Measurements from ENCODE around the gene NSG2.

Gene NSG2

DNA sequence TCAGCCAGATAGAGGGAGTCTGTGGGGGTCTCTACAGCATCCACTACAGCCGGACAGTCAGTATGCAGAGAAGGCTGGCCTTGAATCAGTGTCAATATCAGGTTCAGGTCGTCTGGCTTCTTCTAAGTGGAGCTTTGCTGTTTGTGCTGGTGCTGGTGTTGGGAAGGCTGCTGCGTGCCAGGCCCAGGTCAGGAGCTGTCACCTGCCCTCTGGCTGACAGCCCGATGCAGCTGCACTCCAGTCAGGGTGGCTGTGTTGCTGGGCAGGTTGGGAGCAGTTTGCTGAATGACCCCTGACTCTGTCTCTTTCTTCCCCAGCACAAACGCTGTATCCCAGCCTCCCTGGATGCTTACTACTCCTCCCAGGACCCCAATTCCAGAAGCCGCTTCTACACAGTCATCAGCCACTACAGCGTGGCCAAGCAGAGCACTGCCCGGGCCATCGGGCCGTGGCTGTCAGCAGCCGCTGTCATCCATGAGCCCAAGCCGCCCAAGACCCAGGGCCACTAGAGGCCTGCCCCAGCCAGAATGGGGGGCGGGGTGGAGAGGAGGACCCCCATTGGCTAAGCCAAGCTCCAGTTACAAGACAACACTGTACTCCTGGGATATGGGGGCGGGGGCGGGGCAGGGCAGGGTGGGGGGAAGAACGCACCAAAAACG lies 61.6 kb downstream of the NSG2 start:
- Histone ChIP-seq H2AFZ (ENCODE audit: low read depth, low read length, severe bottlenecking) (no peak overlapping the region), H3K9ac (ENCODE audit: low read length) (no peak overlapping the region)

DNA sequence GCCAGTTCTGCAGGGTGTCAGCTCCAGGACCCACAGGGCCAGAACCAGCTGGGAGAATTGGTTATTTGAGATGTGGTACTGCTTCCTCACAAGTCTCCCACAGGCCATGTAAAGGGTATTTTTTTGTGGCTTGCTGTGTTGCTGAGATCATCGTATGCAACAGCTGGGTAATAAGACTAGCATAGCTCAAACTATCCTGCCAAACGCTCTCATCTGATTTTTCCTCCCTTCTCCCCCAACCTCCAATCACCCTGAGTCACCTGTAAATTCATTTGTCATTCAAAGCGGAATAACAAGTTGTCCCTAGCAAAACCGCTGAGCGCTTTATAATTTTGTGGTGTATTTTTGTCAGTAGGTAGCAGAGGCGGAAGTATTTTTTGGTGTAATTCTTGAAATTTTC lies 63.2 kb downstream of the NSG2 start:
- H3K4me2 ChIP-seq (ENCODE audit: low read depth, low read length, poor library complexity, severe bottlenecking): no peak overlapping the region

More for the DNA sequence above, 61.6 kb downstream of the NSG2 start:
- H4K20me1 ChIP-seq (ENCODE audit: low read depth, low read length): no peaks in the 10 kb centered on the region
- H3K27ac ChIP-seq (ENCODE audit: low read depth, low read length): no peak overlapping the region
- no peaks in the 10 kb centered on the region for H3K27me3 ChIP-seq (ENCODE audit: low read length)
- no peaks in the 10 kb centered on the region for H3K9me3 ChIP-seq (ENCODE audit: insufficient read depth, low read length)
- H3K9me2 ChIP-seq (replicated peaks; ENCODE audit: insufficient read depth, low read length): no peaks in the 10 kb centered on the region
- no peak overlapping the region for H3K4me3 ChIP-seq (ENCODE audit: insufficient read depth, low read length, poor library complexity, severe bottlenecking)
- no peaks in the 10 kb centered on the region for H3K79me2 ChIP-seq (ENCODE audit: insufficient read depth, low read length)
- TF ChIP-seq, protein P1, sequence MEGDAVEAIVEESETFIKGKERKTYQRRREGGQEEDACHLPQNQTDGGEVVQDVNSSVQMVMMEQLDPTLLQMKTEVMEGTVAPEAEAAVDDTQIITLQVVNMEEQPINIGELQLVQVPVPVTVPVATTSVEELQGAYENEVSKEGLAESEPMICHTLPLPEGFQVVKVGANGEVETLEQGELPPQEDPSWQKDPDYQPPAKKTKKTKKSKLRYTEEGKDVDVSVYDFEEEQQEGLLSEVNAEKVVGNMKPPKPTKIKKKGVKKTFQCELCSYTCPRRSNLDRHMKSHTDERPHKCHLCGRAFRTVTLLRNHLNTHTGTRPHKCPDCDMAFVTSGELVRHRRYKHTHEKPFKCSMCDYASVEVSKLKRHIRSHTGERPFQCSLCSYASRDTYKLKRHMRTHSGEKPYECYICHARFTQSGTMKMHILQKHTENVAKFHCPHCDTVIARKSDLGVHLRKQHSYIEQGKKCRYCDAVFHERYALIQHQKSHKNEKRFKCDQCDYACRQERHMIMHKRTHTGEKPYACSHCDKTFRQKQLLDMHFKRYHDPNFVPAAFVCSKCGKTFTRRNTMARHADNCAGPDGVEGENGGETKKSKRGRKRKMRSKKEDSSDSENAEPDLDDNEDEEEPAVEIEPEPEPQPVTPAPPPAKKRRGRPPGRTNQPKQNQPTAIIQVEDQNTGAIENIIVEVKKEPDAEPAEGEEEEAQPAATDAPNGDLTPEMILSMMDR (IDR thresholded peaks at IDR 0.05; ENCODE audit: insufficient read depth, low read length, poor library complexity, severe bottlenecking): no peak
- TF ChIP-seq EZH2phosphoT487 (conservative IDR thresholded peaks at IDR 0.05; ENCODE audit: low read length): no peak
- no peak overlapping the region for H3K4me2 ChIP-seq (ENCODE audit: low read depth, low read length, poor library complexity, severe bottlenecking)
- H3F3A ChIP-seq (ENCODE audit: insufficient read depth): no peaks in the 10 kb centered on the region
- no peaks in the 10 kb centered on the region for H3K36me3 ChIP-seq (ENCODE audit: low read length)

DNA sequence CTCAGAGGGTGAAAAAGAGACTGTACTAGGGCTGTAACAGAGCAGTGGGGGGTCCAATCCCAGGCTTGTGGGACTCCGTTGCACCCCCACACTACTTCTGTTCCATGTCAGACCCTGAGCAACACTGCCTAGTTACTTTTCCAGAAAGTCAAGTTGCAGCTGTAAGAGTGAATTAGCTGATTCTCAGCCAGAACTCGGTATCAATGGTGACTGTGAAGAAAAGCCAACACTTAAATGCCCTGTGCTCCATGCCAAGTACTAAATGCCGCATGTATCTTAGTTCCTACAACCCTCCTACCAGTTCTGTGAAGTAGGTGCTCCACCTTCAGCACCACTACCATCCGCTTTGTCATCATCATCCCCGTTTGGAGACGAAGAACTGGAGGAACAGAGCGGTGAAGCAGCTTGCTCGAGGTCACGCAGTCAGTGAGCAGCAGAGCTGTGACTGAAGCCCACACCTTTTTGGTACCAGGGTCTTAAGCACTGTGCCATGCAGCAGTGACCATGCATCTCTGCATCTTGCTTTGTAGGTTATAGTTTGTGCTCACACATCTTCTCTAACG lies 64.3 kb downstream of the NSG2 start:
- Histone ChIP-seq H3K4me2 (ENCODE audit: low read depth, low read length, poor library complexity, severe bottlenecking) (no peak overlapping the region), H3K4me3 (ENCODE audit: insufficient read depth, low read length, poor library complexity, severe bottlenecking) (no peak overlapping the region), H3K79me2 (ENCODE audit: insufficient read depth, low read length) (no peaks in the 10 kb centered on the region), H4K20me1 (ENCODE audit: low read depth, low read length) (no peaks in the 10 kb centered on the region), H3K27ac (ENCODE audit: low read depth, low read length) (no peak overlapping the region), H3K36me3 (ENCODE audit: low read length) (no peaks in the 10 kb centered on the region), H3F3A (ENCODE audit: insufficient read depth) (no peaks in the 10 kb centered on the region), H3K9ac (ENCODE audit: low read length) (no peak overlapping the region), H3K27me3 (ENCODE audit: low read length) (no peaks in the 10 kb centered on the region), H3K9me2 (replicated peaks; ENCODE audit: insufficient read depth, low read length) (no peaks in the 10 kb centered on the region), H2AFZ (ENCODE audit: low read depth, low read length, severe bottlenecking) (no peak overlapping the region), H3K9me3 (ENCODE audit: insufficient read depth, low read length) (no peaks in the 10 kb centered on the region)
- no peak for TF ChIP-seq EZH2phosphoT487 (conservative IDR thresholded peaks at IDR 0.05; ENCODE audit: low read length)
- TF ChIP-seq, protein P1 (IDR thresholded peaks at IDR 0.05; ENCODE audit: insufficient read depth, low read length, poor library complexity, severe bottlenecking): no peak

More for the DNA sequence above, 63.2 kb downstream of the NSG2 start:
- no peaks in the 10 kb centered on the region for H3K36me3 ChIP-seq (ENCODE audit: low read length)
- H3K9ac ChIP-seq (ENCODE audit: low read length): no peak overlapping the region
- H3K9me2 ChIP-seq (replicated peaks; ENCODE audit: insufficient read depth, low read length): no peaks in the 10 kb centered on the region
- H3F3A ChIP-seq (ENCODE audit: insufficient read depth): no peaks in the 10 kb centered on the region
- H3K4me3 ChIP-seq (ENCODE audit: insufficient read depth, low read length, poor library complexity, severe bottlenecking): no peak overlapping the region
- no peaks in the 10 kb centered on the region for H3K27me3 ChIP-seq (ENCODE audit: low read length)
- no peak overlapping the region for H3K27ac ChIP-seq (ENCODE audit: low read depth, low read length)
- H3K79me2 ChIP-seq (ENCODE audit: insufficient read depth, low read length): no peaks in the 10 kb centered on the region
- TF ChIP-seq, protein P1 (IDR thresholded peaks at IDR 0.05; ENCODE audit: insufficient read depth, low read length, poor library complexity, severe bottlenecking): no peak
- no peak for TF ChIP-seq EZH2phosphoT487 (conservative IDR thresholded peaks at IDR 0.05; ENCODE audit: low read length)
- H3K9me3 ChIP-seq (ENCODE audit: insufficient read depth, low read length): no peaks in the 10 kb centered on the region
- H2AFZ ChIP-seq (ENCODE audit: low read depth, low read length, severe bottlenecking): no peak overlapping the region
- H4K20me1 ChIP-seq (ENCODE audit: low read depth, low read length): no peaks in the 10 kb centered on the region

All from SU-DHL-6 (cell line).